Natural killer cell (primary cell): ENCODE data around the gene RPL15. TPM values are rescaled to one million over a fixed set of nuclear protein-coding genes. Genes with fewer than 3 reads are reported as not detected.

Source experiments
- ATAC-seq, 3 donors: fragments of 150-1000 bp in 2 of 3; fragments of 200-7000 bp in 1 of 3; cut with Tn5 transposase; 1 replicate in 1 of 3; 2 replicates in 2 of 3; pipeline ENCODE4 v1.10.0; 2021; ENCODE audit warnings: mild to moderate bottlenecking in 2 of 3, moderate library complexity in 2 of 3
- DNase-seq, 2 donors: peaks; one replicate each; pipeline versions ENCODE4 v3.0.0 to v3.0.0-alpha.2; 2013 to 2021; ENCODE audit warnings: mixed read lengths in 1 of 2
- H3K27ac ChIP-seq: one replicate; pipeline ENCODE4 v1.5.1; 2013; ENCODE audit warnings: mild to moderate bottlenecking, low read length
- H3K27me3 ChIP-seq: one replicate; pipeline ENCODE4 v1.6.1; 2013; ENCODE audit warnings: low read length; ENCODE audit not compliant: control insufficient read depth, insufficient read depth
- H3K36me3 ChIP-seq: one replicate; pipeline ENCODE4 v1.6.1; 2013; ENCODE audit warnings: low read length; ENCODE audit not compliant: control insufficient read depth, insufficient read depth
- H3K4me1 ChIP-seq: one replicate; pipeline ENCODE4 v1.6.1; 2013; ENCODE audit warnings: low read length; ENCODE audit not compliant: control insufficient read depth, insufficient read depth
- H3K4me3 ChIP-seq: one replicate; pipeline ENCODE4 v1.5.1; 2013; ENCODE audit warnings: low read length
- H3K9me3 ChIP-seq: one replicate; pipeline ENCODE4 v1.6.1; 2013; ENCODE audit warnings: low read length; ENCODE audit not compliant: control insufficient read depth, insufficient read depth
- H3K27ac Mint-ChIP-seq, 2 donors: one replicate each; pipeline ENCODE4 v1.8.0; 2022; ENCODE audit warnings: mild to moderate bottlenecking in 2 of 2, mixed read lengths in 2 of 2, moderate library complexity in 1 of 2
- H3K27me3 Mint-ChIP-seq, 2 donors: one replicate each; pipeline ENCODE4 v1.8.0; 2022; ENCODE audit warnings: low read depth in 2 of 2, mixed read lengths in 2 of 2
- H3K36me3 Mint-ChIP-seq: one replicate; pipeline ENCODE4 v1.8.0; 2022; ENCODE audit warnings: mixed read lengths
- H3K4me1 Mint-ChIP-seq, 2 donors: one replicate each; pipeline ENCODE4 v1.8.0; 2022; ENCODE audit warnings: mixed read lengths in 2 of 2
- H3K4me3 Mint-ChIP-seq: one replicate; pipeline ENCODE4 v1.8.0; 2022; ENCODE audit warnings: mild to moderate bottlenecking, moderate library complexity, mixed read lengths
- H3K9me3 Mint-ChIP-seq, 2 donors: one replicate each; pipeline ENCODE4 v1.8.0; 2022; ENCODE audit warnings: mixed read lengths in 2 of 2
- WGBS: methylation state at CpG from one replicate; pipeline ENCODE4 v1.1.7; 2013; ENCODE audit warnings: missing lambda C conversion rate; ENCODE audit not compliant: insufficient coverage; 5-methylcytosine and 5-hydroxymethylcytosine counted together
- intact Hi-C: fragments of 100-400 bp; cut with micrococcal nuclease; formaldehyde crosslinking; loops from one replicate; pipeline ENCODE4 v1.14.2; 2022
- total RNA-seq, 4 donors: library from RNA; stranded (reverse); fragments of 120-200 nt in 1 of 4; gene quantifications; one replicate each; pipeline versions ENCODE4 v1.2.3 to v1.2.4, GENCODE V29; 2013 to 2022
- TF ChIP-seq, protein P1 (sequence below): fragments of 200-600 bp; IDR thresholded peaks from one replicate; pipeline ENCODE4 v1.8.0; 2022; ENCODE audit warnings: antibody characterized with exemption

RPL15 gene
- total RNA-seq, 3 donors from 2014 or later (not counting 1 experiment from before 2014, with no cell fraction given): 1,116 to 1,338 (median 1,291) TPM

DNA sequence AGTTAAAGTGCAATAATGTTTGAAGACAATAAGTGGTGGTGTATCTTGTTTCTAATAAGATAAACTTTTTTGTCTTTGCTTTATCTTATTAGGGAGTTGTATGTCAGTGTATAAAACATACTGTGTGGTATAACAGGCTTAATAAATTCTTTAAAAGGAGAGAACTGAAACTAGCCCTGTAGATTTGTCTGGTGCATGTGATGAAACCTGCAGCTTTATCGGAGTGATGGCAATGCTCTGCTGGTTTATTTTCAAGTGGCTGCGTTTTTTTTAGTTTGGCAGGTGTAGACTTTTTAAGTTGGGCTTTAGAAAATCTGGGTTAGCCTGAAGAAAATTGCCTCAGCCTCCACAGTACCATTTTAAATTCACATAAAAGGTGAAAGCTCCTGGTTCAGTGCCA is 2.7 kb downstream of the RPL15 start:
- H3K27ac ChIP-seq: no peak overlapping the region
- DNase-seq (no peak), ATAC-seq (no peak)
- no peaks in the 10 kb centered on the region for H3K9me3 Mint-ChIP-seq
- no peaks in the 10 kb centered on the region for H3K36me3 Mint-ChIP-seq
- intact Hi-C loops: no loop called here
- H3K36me3 ChIP-seq: peaks cover 25% of the 10 kb centered on the region
- peaks cover 38 to 42% of the 10 kb centered on the region in 2 donors for H3K4me1 Mint-ChIP-seq
- no peak overlapping the region for H3K4me3 ChIP-seq
- H3K27me3 ChIP-seq: no peaks in the 10 kb centered on the region
- peak overlapping the region; percentile 47 to 95 for H3K27ac Mint-ChIP-seq
- H3K4me3 Mint-ChIP-seq: peak overlapping the region; percentile 17
- 67% methylated on average over 1 of the region's 2 CpGs for WGBS
- H3K27me3 Mint-ChIP-seq: peaks cover 0 to 2% of the 10 kb centered on the region in 2 donors
- TF ChIP-seq, protein P1, sequence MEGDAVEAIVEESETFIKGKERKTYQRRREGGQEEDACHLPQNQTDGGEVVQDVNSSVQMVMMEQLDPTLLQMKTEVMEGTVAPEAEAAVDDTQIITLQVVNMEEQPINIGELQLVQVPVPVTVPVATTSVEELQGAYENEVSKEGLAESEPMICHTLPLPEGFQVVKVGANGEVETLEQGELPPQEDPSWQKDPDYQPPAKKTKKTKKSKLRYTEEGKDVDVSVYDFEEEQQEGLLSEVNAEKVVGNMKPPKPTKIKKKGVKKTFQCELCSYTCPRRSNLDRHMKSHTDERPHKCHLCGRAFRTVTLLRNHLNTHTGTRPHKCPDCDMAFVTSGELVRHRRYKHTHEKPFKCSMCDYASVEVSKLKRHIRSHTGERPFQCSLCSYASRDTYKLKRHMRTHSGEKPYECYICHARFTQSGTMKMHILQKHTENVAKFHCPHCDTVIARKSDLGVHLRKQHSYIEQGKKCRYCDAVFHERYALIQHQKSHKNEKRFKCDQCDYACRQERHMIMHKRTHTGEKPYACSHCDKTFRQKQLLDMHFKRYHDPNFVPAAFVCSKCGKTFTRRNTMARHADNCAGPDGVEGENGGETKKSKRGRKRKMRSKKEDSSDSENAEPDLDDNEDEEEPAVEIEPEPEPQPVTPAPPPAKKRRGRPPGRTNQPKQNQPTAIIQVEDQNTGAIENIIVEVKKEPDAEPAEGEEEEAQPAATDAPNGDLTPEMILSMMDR: no peak
- H3K9me3 ChIP-seq: no peaks in the 10 kb centered on the region
- H3K4me1 ChIP-seq: peaks cover 21% of the 10 kb centered on the region

DNA sequence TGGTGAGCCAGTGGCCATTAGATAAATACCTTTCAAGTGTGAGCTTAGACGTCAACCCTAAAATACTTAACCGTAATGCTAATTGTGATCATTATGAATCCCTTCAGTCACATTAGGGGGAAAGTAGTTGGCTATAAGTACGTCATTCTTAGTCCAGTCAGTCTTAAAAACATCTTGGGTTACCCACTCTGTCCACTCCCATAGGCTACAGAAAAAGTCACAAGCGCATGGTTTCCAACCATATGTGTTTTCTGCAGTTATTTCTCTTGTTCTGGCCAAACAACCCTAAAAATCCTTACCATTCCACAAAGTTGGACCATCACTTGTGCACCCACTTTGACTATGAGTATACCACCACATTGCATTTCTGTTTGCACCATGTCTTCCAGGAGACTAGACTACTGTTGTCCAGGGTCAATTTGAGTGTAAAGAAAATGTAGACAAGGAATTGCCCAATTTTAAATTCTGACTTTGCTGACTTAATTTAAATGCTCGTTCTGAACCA is 3.3 kb downstream of the RPL15 start:
- no peaks in the 10 kb centered on the region for H3K9me3 Mint-ChIP-seq
- H3K27me3 Mint-ChIP-seq: peaks cover 0 to 2% of the 10 kb centered on the region in 2 donors
- Histone ChIP-seq H3K4me3 (no peak overlapping the region), H3K9me3 (no peaks in the 10 kb centered on the region), H3K27ac (no peak overlapping the region), H3K36me3 (peaks cover 25% of the 10 kb centered on the region), H3K4me1 (peaks cover 21% of the 10 kb centered on the region), H3K27me3 (no peaks in the 10 kb centered on the region)
- intact Hi-C loops: no loop called here
- H3K4me1 Mint-ChIP-seq: peaks cover 38 to 42% of the 10 kb centered on the region in 2 donors
- H3K4me3 Mint-ChIP-seq: peak overlapping the region; percentile 6
- WGBS: 95% methylated on average over 3 of the region's 5 CpGs
- TF ChIP-seq, protein P1: no peak
- H3K36me3 Mint-ChIP-seq: no peaks in the 10 kb centered on the region
- H3K27ac Mint-ChIP-seq: peak overlapping the region; percentile 47 to 95
- ATAC-seq (no peak), DNase-seq (no peak)

DNA sequence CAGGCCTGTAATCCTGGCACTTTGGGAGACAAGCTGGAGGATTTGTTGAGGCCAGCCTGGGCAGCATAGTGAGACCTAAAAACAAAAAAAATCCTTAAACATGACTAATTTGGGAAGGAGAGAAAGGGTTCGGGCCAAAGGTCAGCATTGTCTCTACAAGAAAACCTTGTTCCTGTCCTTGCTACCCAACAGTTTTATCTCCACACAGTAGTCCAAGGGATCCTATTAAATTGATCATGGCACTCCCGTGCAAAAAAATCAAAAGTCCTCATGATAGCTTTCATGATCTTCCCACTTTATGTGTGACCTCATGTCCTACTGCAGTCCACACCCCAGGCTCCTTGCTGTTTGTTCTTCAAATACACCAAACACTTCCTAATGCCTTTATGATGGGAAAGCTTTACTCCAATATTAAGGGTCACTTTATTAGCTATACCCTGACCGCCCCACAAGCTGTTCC is 4.2 kb downstream of the RPL15 start:
- Mint-ChIP-seq H3K4me1 (peaks cover 34 to 38% of the 10 kb centered on the region in 2 donors), H3K4me3 (no peak overlapping the region), H3K27ac (peak overlapping the region; percentile 47 to 95), H3K9me3 (no peaks in the 10 kb centered on the region), H3K27me3 (no peaks in the 10 kb centered on the region), H3K36me3 (no peaks in the 10 kb centered on the region)
- Histone ChIP-seq H3K36me3 (peaks cover 25% of the 10 kb centered on the region), H3K4me1 (peaks cover 21% of the 10 kb centered on the region), H3K9me3 (no peaks in the 10 kb centered on the region), H3K27me3 (no peaks in the 10 kb centered on the region), H3K27ac (no peak overlapping the region), H3K4me3 (no peak overlapping the region)
- intact Hi-C loops: no loop called here
- 100% methylated on average over 2 of the region's 3 CpGs for WGBS
- DNase-seq (no peak), ATAC-seq (no peak)
- TF ChIP-seq, protein P1: no peak

DNA sequence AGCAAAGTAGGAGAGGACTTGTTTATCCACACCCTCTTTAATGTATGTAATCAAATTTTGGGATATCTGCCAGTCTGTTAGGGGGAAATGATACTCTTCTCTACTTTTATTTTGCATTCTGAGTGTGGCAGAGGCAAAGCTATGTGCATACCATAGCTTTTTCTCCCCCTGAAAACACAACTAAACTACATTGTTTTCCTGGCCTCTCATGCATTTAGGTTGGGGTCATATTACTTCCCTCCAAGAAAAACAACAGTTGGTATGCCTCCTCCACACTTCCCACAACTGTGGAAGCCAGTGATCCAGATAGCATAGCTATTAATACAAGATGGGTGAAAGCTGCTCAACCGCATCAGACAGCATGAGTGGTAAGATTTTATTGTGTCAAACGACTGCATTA is 6.9 kb downstream of the RPL15 start:
- TF ChIP-seq, protein P1: no peak
- intact Hi-C loops: no loop called here
- Mint-ChIP-seq H3K9me3 (no peaks in the 10 kb centered on the region), H3K27me3 (no peaks in the 10 kb centered on the region), H3K4me3 (no peak overlapping the region), H3K27ac (no peak overlapping the region), H3K4me1 (peaks cover 16 to 24% of the 10 kb centered on the region in 2 donors), H3K36me3 (no peaks in the 10 kb centered on the region)
- no peak for DNase-seq
- Histone ChIP-seq H3K4me3 (no peak overlapping the region), H3K9me3 (no peaks in the 10 kb centered on the region), H3K27ac (no peak overlapping the region), H3K4me1 (peaks cover 4% of the 10 kb centered on the region), H3K27me3 (no peaks in the 10 kb centered on the region), H3K36me3 (peaks cover 20% of the 10 kb centered on the region)
- 63% methylated on average over 2 of the region's 2 CpGs for WGBS
- ATAC-seq: no peak
